ENCODE measurements around the gene BHLHA9. TPM values are rescaled to one million over a fixed set of nuclear protein-coding genes. Genes with fewer than 3 reads are reported as not detected.

Gene BHLHA9
- total and polyA plus RNA-seq, 2 donors from 2014 or later = not detected

- no peak for DNase-seq
- peaks cover 0 to 3% (median 0%) of the 10 kb centered on the region in 3 donors for H3K4me1 ChIP-seq (ENCODE audit: control insufficient read depth in 2 of 3, insufficient read depth in 2 of 3, low read depth in 1 of 3, low read length in 3 of 3)
- no peaks in the 10 kb centered on the region for H3K27me3 ChIP-seq (ENCODE audit: control insufficient read depth, insufficient read depth, low read length)
- H3K4me3 ChIP-seq (ENCODE audit: low read length in 3 of 3) = no peak overlapping the region
- H3K9ac ChIP-seq (ENCODE audit: low read length in 3 of 3) = no peak overlapping the region
- no peak overlapping the region for H3K27ac ChIP-seq (ENCODE audit: low read depth in 2 of 2, low read length in 2 of 2)
- no peaks in the 10 kb centered on the region for H3K9me3 ChIP-seq (ENCODE audit: control insufficient read depth in 2 of 3, insufficient read depth in 1 of 3, low read length in 3 of 3)
- FAIRE-seq = no peak
- no peak for TF ChIP-seq CTCF (IDR thresholded peaks at IDR 0.05; ENCODE audit: borderline replicate concordance, extremely low read depth, insufficient read depth)
- H3K36me3 ChIP-seq (ENCODE audit: control insufficient read depth in 2 of 3, insufficient read depth in 3 of 3, low read length in 3 of 3) = no peaks in the 10 kb centered on the region
- intact Hi-C loops (cut with DNase I) = loop anchor here (10.0 kb wide), 1 partner anchor 243 kb away; the partner anchor contains the start of gene INPP5K
Observed at GRCh38 chr17:1271441-1271840, 1.2 kb downstream of the BHLHA9 start.

GRCh38 chr17:1272701-1273100, 2.5 kb downstream of the BHLHA9 start:
- H3K9ac ChIP-seq (ENCODE audit: low read length in 3 of 3) = no peak overlapping the region
- no peak overlapping the region for H3K4me3 ChIP-seq (ENCODE audit: low read length in 3 of 3)
- DNase-seq (no peak), FAIRE-seq (no peak)
- no peaks in the 10 kb centered on the region for H3K36me3 ChIP-seq (ENCODE audit: control insufficient read depth in 2 of 3, insufficient read depth in 3 of 3, low read length in 3 of 3)
- H3K27ac ChIP-seq (ENCODE audit: low read depth in 2 of 2, low read length in 2 of 2) = no peak overlapping the region
- H3K27me3 ChIP-seq (ENCODE audit: control insufficient read depth, insufficient read depth, low read length) = no peaks in the 10 kb centered on the region
- H3K9me3 ChIP-seq (ENCODE audit: control insufficient read depth in 2 of 3, insufficient read depth in 1 of 3, low read length in 3 of 3) = no peaks in the 10 kb centered on the region
- intact Hi-C loops (cut with DNase I) = loop anchor here (10.0 kb wide), 1 partner anchor 242 kb away; the partner anchor contains the start of gene INPP5K
- peaks cover 0 to 3% (median 0%) of the 10 kb centered on the region in 3 donors for H3K4me1 ChIP-seq (ENCODE audit: control insufficient read depth in 2 of 3, insufficient read depth in 2 of 3, low read depth in 1 of 3, low read length in 3 of 3)
- no peak for TF ChIP-seq CTCF (IDR thresholded peaks at IDR 0.05; ENCODE audit: borderline replicate concordance, extremely low read depth, insufficient read depth)

GRCh38 chr17:1273492-1274244, 3.4 kb downstream of the BHLHA9 start:
- Histone ChIP-seq H3K27me3 (ENCODE audit: control insufficient read depth, insufficient read depth, low read length) (no peaks in the 10 kb centered on the region), H3K4me3 (ENCODE audit: low read length in 3 of 3) (no peak overlapping the region), H3K36me3 (ENCODE audit: control insufficient read depth in 2 of 3, insufficient read depth in 3 of 3, low read length in 3 of 3) (no peaks in the 10 kb centered on the region), H3K9ac (ENCODE audit: low read length in 3 of 3) (no peak overlapping the region), H3K9me3 (ENCODE audit: control insufficient read depth in 2 of 3, insufficient read depth in 1 of 3, low read length in 3 of 3) (no peaks in the 10 kb centered on the region), H3K27ac (ENCODE audit: low read depth in 2 of 2, low read length in 2 of 2) (no peak overlapping the region), H3K4me1 (ENCODE audit: control insufficient read depth in 2 of 3, insufficient read depth in 2 of 3, low read depth in 1 of 3, low read length in 3 of 3) (peaks cover 0 to 3% (median 0%) of the 10 kb centered on the region in 3 donors)
- TF ChIP-seq CTCF (IDR thresholded peaks at IDR 0.05; ENCODE audit: borderline replicate concordance, extremely low read depth, insufficient read depth) = no peak
- intact Hi-C loops (cut with DNase I) = loop anchor here (10.0 kb wide), 1 partner anchor 241 kb away; the partner anchor contains the start of gene INPP5K
- DNase-seq = no peak
- FAIRE-seq = no peak
